Measurements from ENCODE around the gene DYNLL1. TPM values are rescaled to one million over a fixed set of nuclear protein-coding genes. Genes with fewer than 3 reads are reported as not detected.
"Not testable (repeated sequence)": the region's sequence is repeated elsewhere in the genome, so short reads cannot be mapped to it uniquely, and the experiment has no call there.

DYNLL1 gene
- 159 and 180 TPM in 2 replicates for total RNA-seq

GRCh38 chr12:120495731-120496412 lies at the start of gene DYNLL1:
DYNLL1 (plus strand) TSS chr12:120496113; CDS start chr12:120496422, 309 bp downstream.
- Mint-ChIP-seq H3K27me3 (no peaks in the 10 kb centered on the region), H3K36me3 (ENCODE audit: low read depth) (peaks cover 50% of the 10 kb centered on the region), H3K9me3 (no peaks in the 10 kb centered on the region), H3K4me1 (peaks cover 29% of the 10 kb centered on the region), H3K27ac (peak within 1 kb of the TSS; percentile 91), H3K4me3 (peak within 1 kb of the TSS; percentile 96)
- DNase-seq (peak; percentile 99), ATAC-seq (ENCODE audit: low read depth) (peak; percentile 96)
- intact Hi-C loops (cut with micrococcal nuclease), result loop anchor here (1.0 to 2.0 kb wide), 9 partner anchors 27 to 408 kb away; partner anchors contain the start of genes COQ5, GATC, POP5 and RNF10
- TF ChIP-seq CTCF (IDR thresholded peaks at IDR 0.05), result no peak
- POLR2A ChIA-PET, result interaction anchor here (0.6 to 3.3 kb wide), 15 partner anchors 10 to 1186 kb away, joined by 3 to 54 read pairs (median 5); partner anchors contain the start of genes COQ5, COX6A1, MLEC and RNU4-1
- CTCF ChIA-PET, result interaction anchor here (0.6 to 3.2 kb wide), 4 partner anchors 26 to 139 kb away, joined by 3 to 16 read pairs (median 6); partner anchors contain the start of genes COX6A1 and SRSF9

GRCh38 chr12:120446844-120447178 lies 49.1 kb upstream of the DYNLL1 start:
- peak; percentile 18 for ATAC-seq (ENCODE audit: low read depth)
- POLR2A ChIA-PET, result interaction anchor here (1.0 to 2.5 kb wide), 5 partner anchors 10 to 181 kb away, joined by 3 to 5 read pairs (median 4); partner anchors contain the start of genes PXN and RNU4-1
- CTCF ChIA-PET, DNase-seq, H3K9me3 Mint-ChIP-seq, H3K27me3 Mint-ChIP-seq: not testable (repeated sequence)
- H3K27ac Mint-ChIP-seq, result peak overlapping the region; percentile 95
- intact Hi-C loops (cut with micrococcal nuclease), result loop anchor here (1.0 to 2.0 kb wide), 4 partner anchors 9 to 569 kb away; partner anchors contain the start of genes C12orf43, COX6A1, DYNLL1 and SRSF9
- peaks cover 44% of the 10 kb centered on the region for H3K36me3 Mint-ChIP-seq (ENCODE audit: low read depth)
- peaks cover 29% of the 10 kb centered on the region for H3K4me1 Mint-ChIP-seq
- peak overlapping the region; percentile 96 for H3K4me3 Mint-ChIP-seq

GRCh38 chr12:120447992-120448391 lies 47.9 kb upstream of the DYNLL1 start:
- ATAC-seq (ENCODE audit: low read depth) (no peak), DNase-seq (no peak)
- Mint-ChIP-seq H3K27ac (no peak overlapping the region), H3K9me3 (no peaks in the 10 kb centered on the region), H3K27me3 (no peaks in the 10 kb centered on the region), H3K4me1 (peaks cover 29% of the 10 kb centered on the region), H3K4me3 (peak overlapping the region; percentile 96), H3K36me3 (ENCODE audit: low read depth) (peaks cover 40% of the 10 kb centered on the region)
- CTCF ChIA-PET, result interaction anchor here (0.7 kb wide), 1 partner anchor 10 kb away, joined by 4 read pairs; the partner anchor contains the start of gene COX6A1
- POLR2A ChIA-PET, result interaction anchor here (0.7 to 2.5 kb wide), 6 partner anchors 9 to 88 kb away, joined by 3 to 5 read pairs (median 4); partner anchors contain the start of genes COX6A1, DYNLL1 and SRSF9
- intact Hi-C loops (cut with micrococcal nuclease), result loop anchor here (2.0 kb wide), 2 partner anchors 21 to 49 kb away; partner anchors contain the start of genes DYNLL1 and SRSF9
- no peak for TF ChIP-seq CTCF (IDR thresholded peaks at IDR 0.05)

DNA sequence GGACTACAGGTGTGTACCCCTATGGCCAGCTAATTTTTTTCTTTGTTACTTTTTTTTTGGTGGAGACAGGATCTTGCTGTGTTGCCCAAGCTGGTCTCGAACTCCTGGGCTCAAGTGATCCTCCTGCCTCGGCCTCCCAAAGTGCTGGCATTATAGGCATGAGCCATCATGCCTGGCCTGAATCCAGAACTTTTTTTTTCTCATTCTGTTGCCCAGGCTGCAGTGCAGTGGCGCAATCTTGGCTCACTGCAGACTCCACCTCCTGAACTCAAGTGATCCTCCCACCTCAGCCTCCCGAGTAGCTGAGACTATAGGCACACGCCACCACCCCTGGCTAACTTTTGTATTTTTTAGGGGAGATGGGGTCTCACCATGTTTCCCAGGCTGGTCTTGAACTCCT lies 43.4 kb upstream of the DYNLL1 start:
- H3K27me3 Mint-ChIP-seq; DNase-seq; H3K4me3 Mint-ChIP-seq; H3K9me3 Mint-ChIP-seq; H3K27ac Mint-ChIP-seq; intact Hi-C loops (cut with micrococcal nuclease); ATAC-seq (ENCODE audit: low read depth): not testable (repeated sequence)
- peaks cover 17% of the 10 kb centered on the region for H3K4me1 Mint-ChIP-seq
- H3K36me3 Mint-ChIP-seq (ENCODE audit: low read depth), result peaks cover 43% of the 10 kb centered on the region
- ChIA-PET POLR2A (interaction anchor here (2.1 kb wide), 1 partner anchor 16 kb away, joined by 7 read pairs; no protein-coding TSS in a partner anchor), CTCF (interaction anchor here (1.0 to 1.8 kb wide), 2 partner anchors 14 to 16 kb away, joined by 3 to 5 read pairs; no protein-coding TSS in a partner anchor)

- no peak for ATAC-seq (ENCODE audit: low read depth)
- no peaks in the 10 kb centered on the region for H3K27me3 Mint-ChIP-seq
- DNase-seq, result no peak
- no peaks in the 10 kb centered on the region for H3K9me3 Mint-ChIP-seq
- peaks cover 11% of the 10 kb centered on the region for H3K4me1 Mint-ChIP-seq
- TF ChIP-seq CTCF (IDR thresholded peaks at IDR 0.05), result no peak
- ChIA-PET CTCF (interaction anchor here (0.7 to 1.8 kb wide), 4 partner anchors 11 to 41 kb away, joined by 3 to 5 read pairs (median 3); no protein-coding TSS in a partner anchor), POLR2A (interaction anchor here (0.9 to 2.1 kb wide), 3 partner anchors 8 to 16 kb away, joined by 3 to 7 read pairs (median 3); no protein-coding TSS in a partner anchor)
- no peak overlapping the region for H3K27ac Mint-ChIP-seq
- intact Hi-C loops (cut with micrococcal nuclease), result no loop called here
- H3K4me3 Mint-ChIP-seq, result no peak overlapping the region
- peaks cover 44% of the 10 kb centered on the region for H3K36me3 Mint-ChIP-seq (ENCODE audit: low read depth)
Measured at GRCh38 chr12:120453060-120453750, 42.7 kb upstream of the DYNLL1 start.
